ACC112 (cell line): ENCODE data around the gene IFRD2.

ENCODE experiments used
- H2AFZ ChIP-seq: fragments of 200-600 bp; sonication (generic); one replicate; pipeline ENCODE4 v1.6.0; 2017; ENCODE audit warnings: antibody characterized with exemption, low read length; ENCODE audit not compliant: unreplicated experiment
- H3K27ac ChIP-seq: fragments of 200-600 bp; sonication (generic); 2 replicates; pipeline ENCODE4 v1.5.1; 2014; ENCODE audit warnings: low read depth, mild to moderate bottlenecking, antibody characterized with exemption, low read length, moderate library complexity
- H3K27me3 ChIP-seq: fragments of 200-600 bp; sonication (generic); 2 replicates; pipeline ENCODE4 v1.6.1; 2014; ENCODE audit warnings: mild to moderate bottlenecking, antibody characterized with exemption, low read length, moderate library complexity, mixed read lengths; ENCODE audit not compliant: insufficient read depth
- H3K36me3 ChIP-seq: fragments of 200-600 bp; sonication (generic); 2 replicates; pipeline ENCODE4 v1.6.1; 2016; ENCODE audit warnings: mild to moderate bottlenecking, antibody characterized with exemption, low read length, moderate library complexity, mixed read lengths; ENCODE audit not compliant: insufficient read depth
- H3K4me1 ChIP-seq: fragments of 200-600 bp; sonication (generic); one replicate; pipeline ENCODE4 v1.6.1; 2016; ENCODE audit warnings: low read length, mixed read lengths; ENCODE audit not compliant: insufficient read depth, unreplicated experiment, control insufficient read depth
- H3K4me3 ChIP-seq: fragments of 200-600 bp; sonication (generic); 2 replicates; pipeline ENCODE4 v1.5.1; 2014; ENCODE audit warnings: mild to moderate bottlenecking, low read depth, low read length
- H3K79me2 ChIP-seq: fragments of 200-600 bp; sonication (generic); one replicate; pipeline ENCODE4 v1.6.0; 2016; ENCODE audit warnings: low read length; ENCODE audit not compliant: control insufficient read depth, unreplicated experiment, insufficient read depth

IFRD2 gene

GRCh38 chr3:50258029-50258680, 34.1 kb downstream of the IFRD2 start:
- H3K36me3 ChIP-seq: peaks cover 10% of the 10 kb centered on the region
- peaks cover 35% of the 10 kb centered on the region for H3K4me1 ChIP-seq
- no peak overlapping the region for H2AFZ ChIP-seq
- no peak overlapping the region for H3K27ac ChIP-seq
- no peaks in the 10 kb centered on the region for H3K27me3 ChIP-seq
- peaks cover 14% of the 10 kb centered on the region for H3K79me2 ChIP-seq
- H3K4me3 ChIP-seq: no peak overlapping the region

GRCh38 chr3:50256978-50257890, 35.0 kb downstream of the IFRD2 start:
- Histone ChIP-seq H3K79me2 (peaks cover 18% of the 10 kb centered on the region), H3K27ac (no peak overlapping the region), H3K4me1 (peaks cover 35% of the 10 kb centered on the region), H3K27me3 (no peaks in the 10 kb centered on the region), H2AFZ (no peak overlapping the region), H3K4me3 (no peak overlapping the region), H3K36me3 (peaks cover 10% of the 10 kb centered on the region)

- Histone ChIP-seq H3K36me3 (peaks cover 10% of the 10 kb centered on the region), H3K27me3 (no peaks in the 10 kb centered on the region), H3K4me1 (peaks cover 38% of the 10 kb centered on the region), H3K4me3 (no peak overlapping the region), H2AFZ (no peak overlapping the region), H3K27ac (peak overlapping the region; percentile 88), H3K79me2 (peaks cover 38% of the 10 kb centered on the region)
Measured at GRCh38 chr3:50255251-50255615, 37.0 kb downstream of the IFRD2 start.

- no peak overlapping the region for H2AFZ ChIP-seq
- no peak overlapping the region for H3K4me3 ChIP-seq
- peak overlapping the region; percentile 88 for H3K27ac ChIP-seq
- peaks cover 43% of the 10 kb centered on the region for H3K79me2 ChIP-seq
- H3K4me1 ChIP-seq: peaks cover 41% of the 10 kb centered on the region
- peaks cover 10% of the 10 kb centered on the region for H3K36me3 ChIP-seq
- H3K27me3 ChIP-seq: no peaks in the 10 kb centered on the region
Measured at GRCh38 chr3:50254577-50255250, 37.5 kb downstream of the IFRD2 start.

GRCh38 chr3:50251220-50251619, 41.0 kb downstream of the IFRD2 start:
- Histone ChIP-seq H3K4me3 (no peak overlapping the region), H3K79me2 (peaks cover 74% of the 10 kb centered on the region), H3K36me3 (no peaks in the 10 kb centered on the region; the same call in 1 of the 2 replicates), H3K27me3 (no peaks in the 10 kb centered on the region), H3K4me1 (peaks cover 71% of the 10 kb centered on the region), H2AFZ (no peak overlapping the region), H3K27ac (peak overlapping the region; percentile 49; the same call in 1 of the 2 replicates)

- H3K4me1 ChIP-seq: peaks cover 77% of the 10 kb centered on the region
- no peak overlapping the region for H3K4me3 ChIP-seq
- no peak overlapping the region for H2AFZ ChIP-seq
- no peaks in the 10 kb centered on the region for H3K36me3 ChIP-seq
- 0 out of 2 replicates have a peak overlapping the region, but pooled peaks have one; percentile 82 for H3K27ac ChIP-seq
- H3K27me3 ChIP-seq: no peaks in the 10 kb centered on the region
- H3K79me2 ChIP-seq: peaks cover 75% of the 10 kb centered on the region
Measured at GRCh38 chr3:50250514-50250913, 41.7 kb downstream of the IFRD2 start.

- H3K79me2 ChIP-seq: peaks cover 74% of the 10 kb centered on the region
- H3K4me1 ChIP-seq: peaks cover 73% of the 10 kb centered on the region
- H3K27me3 ChIP-seq: no peaks in the 10 kb centered on the region
- H3K27ac ChIP-seq: peak overlapping the region; percentile 82
- no peaks in the 10 kb centered on the region for H3K36me3 ChIP-seq
- no peak overlapping the region for H3K4me3 ChIP-seq
- H2AFZ ChIP-seq: no peak overlapping the region
Measured at GRCh38 chr3:50249457-50249856, 42.8 kb downstream of the IFRD2 start.

GRCh38 chr3:50248387-50248786, 43.8 kb downstream of the IFRD2 start:
- Histone ChIP-seq H3K4me1 (peaks cover 73% of the 10 kb centered on the region), H3K79me2 (peaks cover 82% of the 10 kb centered on the region), H3K4me3 (no peak overlapping the region; the same call in 1 of the 2 replicates), H3K27me3 (no peaks in the 10 kb centered on the region), H3K27ac (peak overlapping the region; percentile 82), H2AFZ (no peak overlapping the region), H3K36me3 (peaks cover 2% of the 10 kb centered on the region; the same call in 1 of the 2 replicates)

GRCh38 chr3:50246517-50246954, 45.7 kb downstream of the IFRD2 start:
- H3K36me3 ChIP-seq: peaks cover 3% of the 10 kb centered on the region; the same call in 1 of the 2 replicates
- H3K4me1 ChIP-seq: peaks cover 84% of the 10 kb centered on the region
- H3K27me3 ChIP-seq: no peaks in the 10 kb centered on the region
- peaks cover 90% of the 10 kb centered on the region for H3K79me2 ChIP-seq
- H2AFZ ChIP-seq: no peak overlapping the region
- H3K4me3 ChIP-seq: peak overlapping the region; percentile 32
- peak overlapping the region; percentile 82 for H3K27ac ChIP-seq

- peaks cover 90% of the 10 kb centered on the region for H3K79me2 ChIP-seq
- peak overlapping the region; percentile 82 for H3K27ac ChIP-seq
- H3K27me3 ChIP-seq: no peaks in the 10 kb centered on the region
- H3K4me1 ChIP-seq: peaks cover 87% of the 10 kb centered on the region
- peak overlapping the region; percentile 32 for H3K4me3 ChIP-seq
- H3K36me3 ChIP-seq: peaks cover 3% of the 10 kb centered on the region; the same call in 1 of the 2 replicates
- H2AFZ ChIP-seq: no peak overlapping the region
Measured at GRCh38 chr3:50245831-50246516, 46.3 kb downstream of the IFRD2 start.
